Thymus (tissue), 14 donors: ENCODE data around the gene TCIRG1. TPM values are rescaled to one million over a fixed set of nuclear protein-coding genes. Genes with fewer than 3 reads are reported as not detected.
"Not testable (repeated sequence)": the region's sequence is repeated elsewhere in the genome, so short reads cannot be mapped to it uniquely, and the experiment has no call there.

Experiments
- DNase-seq, 9 donors: peaks; one replicate each; pipeline ENCODE4 v3.0.0-alpha.2; 2013; ENCODE audit warnings: low spot score in 9 of 9, low read depth in 6 of 9, missing footprints in 1 of 9
- H3K27ac ChIP-seq, 2 donors: one replicate each; pipeline ENCODE4 v1.5.1; 2013; ENCODE audit warnings: control low read depth in 1 of 2, low read depth in 1 of 2, low read length in 1 of 2, mild to moderate bottlenecking in 1 of 2, moderate library complexity in 1 of 2
- H3K27me3 ChIP-seq, 2 donors: one replicate each; pipeline ENCODE4 v1.5.1; 2013; ENCODE audit warnings: low read length in 1 of 2; ENCODE audit not compliant: control insufficient read depth in 2 of 2, insufficient read depth in 1 of 2
- H3K36me3 ChIP-seq, 2 donors: one replicate each; pipeline ENCODE4 v1.5.1; 2013; ENCODE audit warnings: low read length in 1 of 2, mild to moderate bottlenecking in 1 of 2, moderate library complexity in 1 of 2; ENCODE audit not compliant: control insufficient read depth in 2 of 2, insufficient read depth in 2 of 2
- H3K4me1 ChIP-seq, 2 donors: one replicate each; pipeline ENCODE4 v1.5.1; 2013; ENCODE audit warnings: low read length in 2 of 2; ENCODE audit not compliant: control insufficient read depth in 2 of 2, insufficient read depth in 2 of 2
- H3K4me3 ChIP-seq, 2 donors: one replicate each; pipeline ENCODE4 v1.5.1; 2013; ENCODE audit warnings: low read length in 2 of 2, control low read depth in 1 of 2, mild to moderate bottlenecking in 1 of 2
- H3K9me3 ChIP-seq, 2 donors: one replicate each; pipeline ENCODE4 v1.5.1; 2013; ENCODE audit warnings: low read length in 1 of 2, mild to moderate bottlenecking in 1 of 2; ENCODE audit not compliant: control insufficient read depth in 2 of 2, insufficient read depth in 1 of 2
- WGBS: extraction: QIAGEN DNeasy Blood & Tissue Kit; methylation state at CpG from one replicate; pipeline ENCODE4 v1.1.7; 2013; 5-methylcytosine and 5-hydroxymethylcytosine counted together
- long read RNA-seq, 10 donors: transcript quantifications; one replicate each; lab custom pipeline, GENCODE V29; 2026
- polyA plus RNA-seq: library from polyadenylated mRNA; stranded (reverse); fragments of 200-250 nt; gene quantifications from one replicate; pipeline ENCODE4 v1.2.3, GENCODE V29; 2013
- total RNA-seq: library from RNA; stranded (reverse); fragments of 120-200 nt; gene quantifications from one replicate; pipeline ENCODE4 v1.2.4, GENCODE V29; 2013
- donor health status: healthy.

TCIRG1 gene
- total RNA-seq = 44.8 TPM
- 236 TPM for polyA plus RNA-seq
- long read RNA-seq, donor 1, partial matches to known transcripts = 0 of 1 reads
- long read RNA-seq, donor 1, other reads (novel, unspliced or antisense) = 0 of 1 reads
- long read RNA-seq, donor 2 = 0 reads
- long read RNA-seq, donor 3, partial matches to known transcripts = 0 of 1 reads
- long read RNA-seq, donor 3, other reads (novel, unspliced or antisense) = 0 of 1 reads
- long read RNA-seq, donor 4, partial matches to known transcripts = 0 of 1 reads
- long read RNA-seq, donor 4, other reads (novel, unspliced or antisense) = 0 of 1 reads
- long read RNA-seq, donor 5, partial matches to known transcripts = 0 of 2 reads
- long read RNA-seq, donor 5, other reads (novel, unspliced or antisense) = 0 of 2 reads
- long read RNA-seq, donor 6, partial matches to known transcripts = 0 of 1 reads
- long read RNA-seq, donor 6, other reads (novel, unspliced or antisense) = 0 of 1 reads
- long read RNA-seq, donor 7, partial matches to known transcripts = 0 of 1 reads
- long read RNA-seq, donor 7, other reads (novel, unspliced or antisense) = 0 of 1 reads
- long read RNA-seq, donor 8 = 0 reads
- long read RNA-seq, donor 9, partial matches to known transcripts = 0 of 2 reads
- long read RNA-seq, donor 9, other reads (novel, unspliced or antisense) = 0 of 2 reads
- long read RNA-seq, donor 10, partial matches to known transcripts = 0 of 1 reads
- long read RNA-seq, donor 10, other reads (novel, unspliced or antisense) = 0 of 1 reads

- peak within 1 kb of the TSS; percentile 64 to 85 for H3K27ac ChIP-seq
- peak in 5 of 9 donors; percentile 34 to 66 (median 50) for DNase-seq
- H3K36me3 ChIP-seq = peaks cover 10 to 38% of the 10 kb centered on the region in 2 donors
- H3K4me3 ChIP-seq = peak within 1 kb of the TSS; percentile 68
- WGBS = 15% methylated on average over 51 of the region's 51 CpGs
- H3K27me3 ChIP-seq = no peaks in the 10 kb centered on the region
- peaks cover 0 to 4% of the 10 kb centered on the region in 2 donors for H3K9me3 ChIP-seq
- peaks cover 17 to 51% of the 10 kb centered on the region in 2 donors for H3K4me1 ChIP-seq
Measured at GRCh38 chr11:68038718-68039525, at the start of gene TCIRG1. Gene TCIRG1 (plus strand): TSS chr11:68039025. CDS start chr11:68041272, 2,247 bp downstream.

- WGBS = 48% methylated on average over 48 of the region's 58 CpGs
- not testable (repeated sequence) for H3K27ac ChIP-seq, H3K36me3 ChIP-seq, DNase-seq, H3K9me3 ChIP-seq, H3K4me3 ChIP-seq, H3K4me1 ChIP-seq
- peaks cover 0 to 26% of the 10 kb centered on the region in 2 donors for H3K27me3 ChIP-seq
Measured at GRCh38 chr11:67990546-67991346, 48.1 kb upstream of the TCIRG1 start.

- H3K4me3 ChIP-seq, H3K36me3 ChIP-seq, H3K27ac ChIP-seq, H3K9me3 ChIP-seq, DNase-seq, H3K4me1 ChIP-seq: not testable (repeated sequence)
- 75% methylated on average over 68 of the region's 70 CpGs for WGBS
- peaks cover 0 to 26% of the 10 kb centered on the region in 2 donors for H3K27me3 ChIP-seq
Measured at GRCh38 chr11:67991347-67992121, 47.3 kb upstream of the TCIRG1 start.

- H3K4me3 ChIP-seq, H3K27ac ChIP-seq, H3K9me3 ChIP-seq, H3K36me3 ChIP-seq: not testable (repeated sequence)
- peak; percentile 41 to 83 (median 55) for DNase-seq
- WGBS = 9% methylated on average over 12 of the region's 12 CpGs
- peaks cover 0 to 26% of the 10 kb centered on the region in 2 donors for H3K27me3 ChIP-seq
- H3K4me1 ChIP-seq = peaks cover 9 to 22% of the 10 kb centered on the region in 2 donors
Measured at GRCh38 chr11:67993821-67994220, 45.0 kb upstream of the TCIRG1 start.

GRCh38 chr11:67994387-67994786 lies 44.4 kb upstream of the TCIRG1 start:
- peaks cover 9 to 22% of the 10 kb centered on the region in 2 donors for H3K4me1 ChIP-seq
- WGBS = 97% methylated on average over 5 of the region's 5 CpGs
- not testable (repeated sequence) for H3K36me3 ChIP-seq, H3K9me3 ChIP-seq, H3K4me3 ChIP-seq, H3K27ac ChIP-seq, DNase-seq
- H3K27me3 ChIP-seq = peaks cover 0 to 28% of the 10 kb centered on the region in 2 donors

GRCh38 chr11:67995129-67995528 lies 43.7 kb upstream of the TCIRG1 start:
- not testable (repeated sequence) for H3K27ac ChIP-seq, DNase-seq, H3K36me3 ChIP-seq, H3K9me3 ChIP-seq, H3K4me3 ChIP-seq
- 95% methylated on average over 3 of the region's 3 CpGs for WGBS
- Histone ChIP-seq H3K4me1 (peaks cover 9 to 22% of the 10 kb centered on the region in 2 donors), H3K27me3 (peaks cover 0 to 28% of the 10 kb centered on the region in 2 donors)

- peaks cover 0 to 28% of the 10 kb centered on the region in 2 donors for H3K27me3 ChIP-seq
- WGBS = 84% methylated on average over 14 of the region's 14 CpGs
- not testable (repeated sequence) for H3K36me3 ChIP-seq, H3K4me3 ChIP-seq, DNase-seq, H3K9me3 ChIP-seq, H3K27ac ChIP-seq
- peaks cover 9 to 22% of the 10 kb centered on the region in 2 donors for H3K4me1 ChIP-seq
Measured at GRCh38 chr11:67995579-67995978, 43.2 kb upstream of the TCIRG1 start.

- Histone ChIP-seq H3K9me3 (no peaks in the 10 kb centered on the region), H3K36me3 (no peaks in the 10 kb centered on the region), H3K4me1 (peaks cover 9 to 22% of the 10 kb centered on the region in 2 donors), H3K4me3 (no peak overlapping the region), H3K27me3 (peaks cover 0 to 25% of the 10 kb centered on the region in 2 donors), H3K27ac (no peak overlapping the region)
- WGBS = 97% methylated on average over 13 of the region's 13 CpGs
- no peak for DNase-seq
Measured at GRCh38 chr11:67996051-67996450, 42.8 kb upstream of the TCIRG1 start.
